Measurements from ENCODE around the gene HES5. TPM values are rescaled to one million over a fixed set of nuclear protein-coding genes. Genes with fewer than 3 reads are reported as not detected.

The HES5 gene
- total RNA-seq, 4 donors from 2014 or later = not detected

- no peak for TF ChIP-seq CTCF (IDR thresholded peaks at IDR 0.05)
- TF ChIP-seq EP300 (IDR thresholded peaks at IDR 0.05) = no peak
- no peak for TF ChIP-seq POLR2AphosphoS5 (IDR thresholded peaks at IDR 0.05)
- no peak for TF ChIP-seq POLR2A (IDR thresholded peaks at IDR 0.05)
- ATAC-seq = no peak
- no peaks in the 10 kb centered on the region for H3K9me3 ChIP-seq
- H3K36me3 ChIP-seq = no peaks in the 10 kb centered on the region
- H3K4me3 ChIP-seq = no peak overlapping the region
- H3K4me1 ChIP-seq = peaks cover 0 to 74% (median 39%) of the 10 kb centered on the region in 3 donors
- H3K27me3 ChIP-seq = peaks cover 65% of the 10 kb centered on the region
- no CpG with 5 or more reads among the region's 10 CpGs for WGBS, 2 donors (ENCODE audit: low coverage in 1 of 2)
- H3K27ac ChIP-seq = peak overlapping the region in 2 of 4 donors; percentile 19 to 23
Observed at GRCh38 chr1:2528611-2528965, 1.5 kb downstream of the HES5 start.

GRCh38 chr1:2528016-2528415 lies 2.0 kb downstream of the HES5 start:
- ATAC-seq = no peak
- no peaks in the 10 kb centered on the region for H3K9me3 ChIP-seq
- no peaks in the 10 kb centered on the region for H3K36me3 ChIP-seq
- peaks cover 0 to 80% (median 42%) of the 10 kb centered on the region in 3 donors for H3K4me1 ChIP-seq
- no peak for TF ChIP-seq EP300 (IDR thresholded peaks at IDR 0.05)
- TF ChIP-seq POLR2A (IDR thresholded peaks at IDR 0.05) = no peak
- no peak for TF ChIP-seq CTCF (IDR thresholded peaks at IDR 0.05)
- no peak for TF ChIP-seq POLR2AphosphoS5 (IDR thresholded peaks at IDR 0.05)
- 60% methylated on average over 1 of the region's 12 CpGs; no CpG with 5 or more reads in 1 of the 2 donors for whole genome bisulfite sequencing, 2 donors (ENCODE audit: low coverage in 1 of 2)
- H3K4me3 ChIP-seq = no peak overlapping the region
- H3K27me3 ChIP-seq = peaks cover 59% of the 10 kb centered on the region
- H3K27ac ChIP-seq = peak overlapping the region in 1 of 4 donors; percentile 23

- H3K9me3 ChIP-seq = no peaks in the 10 kb centered on the region
- H3K27me3 ChIP-seq = peaks cover 54% of the 10 kb centered on the region
- H3K4me3 ChIP-seq = no peak overlapping the region
- no peaks in the 10 kb centered on the region for H3K36me3 ChIP-seq
- no peak for ATAC-seq
- H3K4me1 ChIP-seq = peaks cover 0 to 83% (median 42%) of the 10 kb centered on the region in 3 donors
- WGBS, 2 donors (ENCODE audit: low coverage in 1 of 2) = 80% methylated on average over 1 of the region's 4 CpGs; no CpG with 5 or more reads in 1 of the 2 donors
- TF ChIP-seq EP300 (IDR thresholded peaks at IDR 0.05) = no peak
- TF ChIP-seq POLR2AphosphoS5 (IDR thresholded peaks at IDR 0.05) = no peak
- no peak for TF ChIP-seq POLR2A (IDR thresholded peaks at IDR 0.05)
- TF ChIP-seq CTCF (IDR thresholded peaks at IDR 0.05) = no peak
- H3K27ac ChIP-seq = no peak overlapping the region
Observed at GRCh38 chr1:2527556-2527860, 2.6 kb downstream of the HES5 start.

GRCh38 chr1:2526824-2527555 lies 3.1 kb downstream of the HES5 start:
- WGBS, 2 donors (ENCODE audit: low coverage in 1 of 2) = 40% methylated on average over 3 of the region's 20 CpGs; no CpG with 5 or more reads in 1 of the 2 donors
- Histone ChIP-seq H3K27ac (peak overlapping the region in 3 of 4 donors; percentile 82 to 94 (median 84)), H3K36me3 (no peaks in the 10 kb centered on the region), H3K9me3 (no peaks in the 10 kb centered on the region), H3K27me3 (peaks cover 49% of the 10 kb centered on the region), H3K4me1 (peaks cover 0 to 83% (median 42%) of the 10 kb centered on the region in 3 donors), H3K4me3 (peak overlapping the region; percentile 78 to 89)
- no peak for ATAC-seq
- TF ChIP-seq CTCF (IDR thresholded peaks at IDR 0.05) (no peak), EP300 (IDR thresholded peaks at IDR 0.05) (no peak), POLR2A (IDR thresholded peaks at IDR 0.05) (no peak), POLR2AphosphoS5 (IDR thresholded peaks at IDR 0.05) (no peak)

Measured in gastroesophageal sphincter (tissue), 4 donors.